Type B pancreatic cell (in vitro differentiated cells): ENCODE data around the gene TXN2. TPM values are rescaled to one million over a fixed set of nuclear protein-coding genes. Genes with fewer than 3 reads are reported as not detected.
"Not testable (repeated sequence)": the region's sequence is repeated elsewhere in the genome, so short reads cannot be mapped to it uniquely, and the experiment has no call there.

ENCODE experiments used
- DNase-seq: peaks from one replicate; pipeline ENCODE4 v3.0.0; 2021; ENCODE audit warnings: mixed read lengths; ENCODE audit not compliant: unreplicated experiment; ENCODE audit errors: extremely low spot score
- H3K27ac Mint-ChIP-seq: 2 replicates; pipeline ENCODE4 v1.8.0; 2021; ENCODE audit warnings: mild to moderate bottlenecking, mixed read lengths
- H3K27me3 Mint-ChIP-seq: 2 replicates; pipeline ENCODE4 v1.8.0; 2021; ENCODE audit warnings: mixed read lengths
- H3K36me3 Mint-ChIP-seq: 2 replicates; pipeline ENCODE4 v1.8.0; 2021; ENCODE audit warnings: mixed read lengths
- H3K4me1 Mint-ChIP-seq: one replicate; pipeline ENCODE4 v1.8.0; 2021; ENCODE audit warnings: mixed read lengths; ENCODE audit not compliant: unreplicated experiment
- H3K4me3 Mint-ChIP-seq: 2 replicates; pipeline ENCODE4 v1.8.0; 2021; ENCODE audit warnings: mild to moderate bottlenecking, mixed read lengths
- H3K9me3 Mint-ChIP-seq: 2 replicates; pipeline ENCODE4 v1.8.0; 2021; ENCODE audit warnings: mixed read lengths
- CTCF ChIP-seq: fragments of 200-600 bp; sonication (generic); conservative IDR thresholded peaks from 2 replicates; pipeline ENCODE4 v1.5.0; 2021; ENCODE audit warnings: antibody characterized with exemption, mild to moderate bottlenecking
- total RNA-seq: library from RNA; stranded (reverse); gene quantifications from 2 replicates; pipeline ENCODE4 v1.2.1, GENCODE V29; 2021; ENCODE audit warnings: low replicate concordance

Gene TXN2
- total RNA-seq, 1 donor from 2014 or later, result 73.4 TPM

- Mint-ChIP-seq H3K4me3 (peak overlapping the region; percentile 34), H3K27me3 (no peaks in the 10 kb centered on the region), H3K27ac (peak overlapping the region; percentile 62), H3K36me3 (no peaks in the 10 kb centered on the region), H3K4me1 (peaks cover 31% of the 10 kb centered on the region), H3K9me3 (no peaks in the 10 kb centered on the region)
- DNase-seq, result no peak
- TF ChIP-seq CTCF, result no peak
Measured at GRCh38 chr22:36433318-36434231, 47.9 kb downstream of the TXN2 start.

DNA sequence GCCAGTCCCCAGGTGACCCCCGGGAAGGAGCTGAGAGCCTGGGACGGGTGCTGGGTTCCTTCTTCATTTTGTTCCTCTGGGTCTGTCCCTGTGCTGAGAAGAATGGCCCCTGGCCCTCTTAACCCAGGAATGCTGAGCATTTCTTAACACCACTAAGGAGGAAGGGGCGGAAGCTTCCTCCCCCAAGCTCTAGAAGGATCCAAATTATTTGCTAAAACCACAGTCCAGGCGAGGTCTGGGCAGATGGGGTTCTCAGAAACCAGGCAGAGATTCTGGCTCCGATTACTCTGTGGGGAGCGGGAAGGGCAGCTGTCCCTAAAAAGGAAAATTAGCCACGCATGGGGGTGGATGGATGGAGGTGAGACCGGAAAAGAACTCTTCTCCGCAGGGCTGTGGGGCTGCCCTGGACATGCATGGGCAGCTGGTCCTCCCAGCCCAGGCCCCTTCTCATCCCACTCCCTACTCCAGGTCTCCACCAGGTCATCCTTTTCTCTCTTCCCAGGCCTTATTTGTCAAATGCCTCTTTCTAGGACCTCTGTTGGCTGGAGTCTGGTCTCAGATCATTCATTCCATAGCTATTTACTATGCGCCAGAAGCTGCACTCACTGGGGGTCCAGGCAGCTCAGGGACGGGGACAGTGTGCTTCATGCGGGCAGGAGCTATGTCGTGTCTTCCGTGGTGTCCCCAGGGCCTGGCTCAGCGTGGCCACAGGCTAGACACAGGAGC is 48.7 kb downstream of the TXN2 start:
- Mint-ChIP-seq H3K4me3 (no peak overlapping the region), H3K4me1 (peaks cover 31% of the 10 kb centered on the region), H3K27ac (peak overlapping the region; percentile 65), H3K36me3 (no peaks in the 10 kb centered on the region), H3K27me3 (no peaks in the 10 kb centered on the region), H3K9me3 (no peaks in the 10 kb centered on the region)
- no peak for DNase-seq
- no peak for TF ChIP-seq CTCF

GRCh38 chr22:36431977-36432376 is 49.5 kb downstream of the TXN2 start:
- H3K9me3 Mint-ChIP-seq, result no peaks in the 10 kb centered on the region
- peaks cover 31% of the 10 kb centered on the region for H3K4me1 Mint-ChIP-seq
- no peak for DNase-seq
- no peaks in the 10 kb centered on the region for H3K36me3 Mint-ChIP-seq
- no peaks in the 10 kb centered on the region for H3K27me3 Mint-ChIP-seq
- no peak overlapping the region for H3K27ac Mint-ChIP-seq
- TF ChIP-seq CTCF, result no peak
- H3K4me3 Mint-ChIP-seq, result no peak overlapping the region

GRCh38 chr22:36430863-36431262 is 50.6 kb downstream of the TXN2 start:
- no peak for DNase-seq
- Mint-ChIP-seq H3K4me3 (no peak overlapping the region), H3K4me1 (peaks cover 28% of the 10 kb centered on the region), H3K27ac (no peak overlapping the region), H3K36me3 (no peaks in the 10 kb centered on the region), H3K9me3 (no peaks in the 10 kb centered on the region), H3K27me3 (no peaks in the 10 kb centered on the region)
- no peak for TF ChIP-seq CTCF

DNA sequence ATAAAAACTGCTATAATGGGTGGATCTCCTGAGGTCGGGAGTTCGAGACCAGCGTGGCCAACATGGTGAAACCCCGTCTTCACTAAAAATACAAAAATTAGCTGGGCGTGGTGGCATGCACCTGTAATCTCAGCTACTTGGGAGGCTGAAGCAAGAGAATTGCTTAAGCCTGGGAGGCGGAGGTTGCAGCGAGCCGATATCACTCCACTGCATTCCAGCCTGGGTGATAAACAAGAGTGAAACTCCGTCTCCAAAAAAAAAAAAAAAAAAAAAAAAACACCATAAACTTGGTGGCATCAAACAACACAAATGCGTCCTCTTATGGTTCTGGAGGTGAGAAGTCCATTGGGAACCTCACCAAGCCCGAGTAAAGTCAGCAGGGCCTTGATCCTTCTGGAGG is 53.5 kb downstream of the TXN2 start:
- H3K27me3 Mint-ChIP-seq, H3K4me1 Mint-ChIP-seq, DNase-seq, H3K27ac Mint-ChIP-seq, H3K36me3 Mint-ChIP-seq, H3K4me3 Mint-ChIP-seq, H3K9me3 Mint-ChIP-seq: not testable (repeated sequence)

DNA sequence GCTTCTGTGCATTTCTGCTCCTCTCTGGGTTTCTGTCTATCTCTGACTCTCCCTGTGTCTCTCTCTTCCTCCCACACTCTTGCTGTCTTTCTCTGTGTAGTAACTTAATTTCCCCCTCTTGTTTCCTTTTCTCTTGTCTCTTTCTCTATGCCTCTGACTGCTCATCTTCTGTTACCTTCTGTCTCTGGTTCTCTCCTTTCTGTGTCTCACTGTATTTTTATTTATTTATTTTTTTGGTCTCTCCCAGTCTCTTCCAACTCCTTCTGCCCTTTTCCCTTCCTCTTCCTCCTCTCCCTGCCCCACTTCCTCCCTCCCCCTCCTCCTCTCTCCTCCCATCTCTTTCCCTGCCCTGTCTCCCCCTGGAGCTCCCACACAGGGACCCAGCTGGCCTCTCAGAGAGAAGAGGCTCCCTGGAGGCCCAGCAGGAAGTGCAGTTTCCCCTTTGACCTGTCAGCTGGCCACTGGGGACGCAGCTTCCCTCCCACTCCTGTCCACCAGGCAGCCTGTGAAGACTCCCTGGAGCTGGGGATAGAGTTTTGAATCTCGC is 55.4 kb downstream of the TXN2 start:
- no peak for DNase-seq
- H3K27ac Mint-ChIP-seq, result no peak overlapping the region

More for the DNA sequence above, 55.4 kb downstream of the TXN2 start:
- no peak for TF ChIP-seq CTCF
- no peaks in the 10 kb centered on the region for H3K9me3 Mint-ChIP-seq
- H3K27me3 Mint-ChIP-seq, result no peaks in the 10 kb centered on the region
- H3K4me3 Mint-ChIP-seq, result no peak overlapping the region
- no peaks in the 10 kb centered on the region for H3K4me1 Mint-ChIP-seq
- no peaks in the 10 kb centered on the region for H3K36me3 Mint-ChIP-seq
